ENCODE measurements around the gene ACAD10. TPM values are rescaled to one million over a fixed set of nuclear protein-coding genes. Genes with fewer than 3 reads are reported as not detected.

The ACAD10 gene
- total and polyA plus RNA-seq, 10 of the 15 experiments (the other 5 are each of a cell fraction or from before 2014, with no cell fraction given) = 2.9 to 21.9 (median 17.5) TPM

GRCh38 chr12:111685811-111686573 is at the start of gene ACAD10, which contains the start of gene BRAP (continued):
- peak; percentile 99 for TF ChIP-seq POLR2AphosphoS5 (IDR thresholded peaks at IDR 0.05; ENCODE audit: low read length)
- TF ChIP-seq CBFB (IDR thresholded peaks at IDR 0.05; ENCODE audit: low read depth) = peak; percentile 75; the same call in 1 of the 2 replicates
- TF ChIP-seq PML (IDR thresholded peaks at IDR 0.05; ENCODE audit: low read length) = peak; percentile 94
- no peak for TF ChIP-seq SREBF2 (IDR thresholded peaks at IDR 0.05; ENCODE audit: low read length)
- TF ChIP-seq SPI1 (IDR thresholded peaks at IDR 0.05; ENCODE audit: borderline replicate concordance, insufficient read depth, low read depth, low read length) = peak; percentile 59; the same call in 1 of the 2 replicates
- TF ChIP-seq NR2C2 (IDR thresholded peaks at IDR 0.05; ENCODE audit: borderline replicate concordance, control insufficient read depth, insufficient read length, low read depth) = peak; percentile 74
- TF ChIP-seq NRF1 (conservative IDR thresholded peaks at IDR 0.05; ENCODE audit: low read depth, low read length) = peak; percentile 48; the same call in 1 of the 2 replicates
- TF ChIP-seq ESRRA (IDR thresholded peaks at IDR 0.05; ENCODE audit: low read length) = no peak
- TF ChIP-seq CBX5 (IDR thresholded peaks at IDR 0.05; ENCODE audit: low read depth) = no peak
- TF ChIP-seq MYB (IDR thresholded peaks at IDR 0.05; ENCODE audit: borderline replicate concordance, low read depth, low read length) = no peak
- no peak for TF ChIP-seq RFX5 (IDR thresholded peaks at IDR 0.05; ENCODE audit: low read depth, low read length)
- TF ChIP-seq NBN (IDR thresholded peaks at IDR 0.05) = peak; percentile 74; the same call in 1 of the 2 replicates
- peak; percentile 83 for TF ChIP-seq E4F1 (IDR thresholded peaks at IDR 0.05; ENCODE audit: borderline replicate concordance, partially characterized antibody)
- peak; percentile 65 for TF ChIP-seq ZNF687 (IDR thresholded peaks at IDR 0.05)
- peak; percentile 81 for TF ChIP-seq GABPA (IDR thresholded peaks at IDR 0.05; ENCODE audit: low read depth)
- no peak for TF ChIP-seq CHD1 (IDR thresholded peaks at IDR 0.05; ENCODE audit: low read depth, low read length)
- TF ChIP-seq CREM (IDR thresholded peaks at IDR 0.05; ENCODE audit: low read depth) = peak; percentile 36; the same call in 1 of the 2 replicates
- peak; percentile 94 for TF ChIP-seq TAF1 (IDR thresholded peaks at IDR 0.05; ENCODE audit: borderline replicate concordance, low read depth, low read length)
- TF ChIP-seq FOS (IDR thresholded peaks at IDR 0.05; ENCODE audit: borderline replicate concordance, extremely low read depth, insufficient read length) = no peak
- peak; percentile 13; the same call in 1 of the 2 replicates for TF ChIP-seq ATF7 (IDR thresholded peaks at IDR 0.05; ENCODE audit: low read depth)
- no peak for TF ChIP-seq BCLAF1 (IDR thresholded peaks at IDR 0.05)
- TF ChIP-seq RELA (IDR thresholded peaks at IDR 0.05; ENCODE audit: borderline replicate concordance, partially characterized antibody) = peak; percentile 53
